ENCODE measurements around the gene BTN1A1.

The BTN1A1 gene

DNA sequence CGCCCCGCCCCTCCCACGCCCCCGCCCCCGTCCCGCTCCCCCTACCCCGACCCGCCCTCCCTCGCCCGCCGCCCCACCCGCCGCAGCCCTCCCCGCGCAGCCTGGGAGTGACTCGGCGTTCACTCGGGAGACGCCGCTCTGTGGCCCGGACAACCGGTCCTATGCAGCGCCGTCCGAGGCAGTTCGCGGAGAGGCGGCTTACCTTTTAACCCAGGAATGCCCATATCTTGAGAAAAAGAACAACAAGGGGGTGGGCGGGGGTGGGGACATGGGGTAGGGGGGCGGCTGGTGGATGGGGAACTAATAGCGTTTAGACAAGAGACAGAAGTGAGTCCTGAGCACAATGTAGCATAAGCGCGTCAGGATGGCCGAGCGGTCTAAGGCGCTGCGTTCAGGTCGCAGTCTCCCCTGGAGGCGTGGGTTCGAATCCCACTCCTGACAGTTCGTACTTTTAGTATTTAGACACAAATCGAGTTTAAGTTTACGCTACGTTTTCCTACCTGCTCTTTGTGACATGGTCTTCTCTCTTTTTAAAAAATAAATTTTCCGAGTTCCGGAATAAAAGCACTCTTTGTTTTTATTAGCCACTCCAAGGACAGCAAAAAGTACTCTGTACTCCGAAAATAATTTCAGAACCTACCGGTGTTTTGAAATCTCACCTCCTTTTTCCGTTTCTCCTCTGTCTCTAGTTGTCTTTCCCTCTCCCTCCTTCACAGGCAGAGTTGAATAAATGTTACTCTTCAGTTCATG is 20.9 kb downstream of the BTN1A1 start (continued):
- TF ChIP-seq ZNF558 (tag by site-specific recombination; IDR thresholded peaks at IDR 0.05), result 0 out of 2 replicates have a peak, but pooled peaks have one; percentile 26
- TF ChIP-seq KLF8 (tag by site-specific recombination; IDR thresholded peaks at IDR 0.05), result peak; percentile 71
- TF ChIP-seq ZNF404 (tag by site-specific recombination; IDR thresholded peaks at IDR 0.05), result no peak
- TF ChIP-seq, protein P1, sequence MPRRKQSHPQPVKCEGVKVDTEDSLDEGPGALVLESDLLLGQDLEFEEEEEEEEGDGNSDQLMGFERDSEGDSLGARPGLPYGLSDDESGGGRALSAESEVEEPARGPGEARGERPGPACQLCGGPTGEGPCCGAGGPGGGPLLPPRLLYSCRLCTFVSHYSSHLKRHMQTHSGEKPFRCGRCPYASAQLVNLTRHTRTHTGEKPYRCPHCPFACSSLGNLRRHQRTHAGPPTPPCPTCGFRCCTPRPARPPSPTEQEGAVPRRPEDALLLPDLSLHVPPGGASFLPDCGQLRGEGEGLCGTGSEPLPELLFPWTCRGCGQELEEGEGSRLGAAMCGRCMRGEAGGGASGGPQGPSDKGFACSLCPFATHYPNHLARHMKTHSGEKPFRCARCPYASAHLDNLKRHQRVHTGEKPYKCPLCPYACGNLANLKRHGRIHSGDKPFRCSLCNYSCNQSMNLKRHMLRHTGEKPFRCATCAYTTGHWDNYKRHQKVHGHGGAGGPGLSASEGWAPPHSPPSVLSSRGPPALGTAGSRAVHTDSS (tag by site-specific recombination; IDR thresholded peaks at IDR 0.05), result 0 out of 2 replicates have a peak, but pooled peaks have one; percentile 30
- 0 out of 2 replicates have a peak, but pooled peaks have one; percentile 13 for TF ChIP-seq ZNF843 (tag by site-specific recombination; IDR thresholded peaks at IDR 0.05)
- TF ChIP-seq, protein P2, sequence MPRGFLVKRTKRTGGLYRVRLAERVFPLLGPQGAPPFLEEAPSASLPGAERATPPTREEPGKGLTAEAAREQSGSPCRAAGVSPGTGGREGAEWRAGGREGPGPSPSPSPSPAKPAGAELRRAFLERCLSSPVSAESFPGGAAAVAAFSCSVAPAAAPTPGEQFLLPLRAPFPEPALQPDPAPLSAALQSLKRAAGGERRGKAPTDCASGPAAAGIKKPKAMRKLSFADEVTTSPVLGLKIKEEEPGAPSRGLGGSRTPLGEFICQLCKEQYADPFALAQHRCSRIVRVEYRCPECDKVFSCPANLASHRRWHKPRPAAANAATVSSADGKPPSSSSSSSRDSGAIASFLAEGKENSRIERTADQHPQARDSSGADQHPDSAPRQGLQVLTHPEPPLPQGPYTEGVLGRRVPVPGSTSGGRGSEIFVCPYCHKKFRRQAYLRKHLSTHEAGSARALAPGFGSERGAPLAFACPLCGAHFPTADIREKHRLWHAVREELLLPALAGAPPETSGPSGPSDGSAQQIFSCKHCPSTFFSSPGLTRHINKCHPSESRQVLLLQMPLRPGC (tag by site-specific recombination; IDR thresholded peaks at IDR 0.05), result 0 out of 2 replicates have a peak, but pooled peaks have one; percentile 50
- TF ChIP-seq SCRT1 (tag by site-specific recombination; IDR thresholded peaks at IDR 0.05; ENCODE audit: borderline replicate concordance), result no peak
- 0 out of 2 replicates have a peak, but pooled peaks have one; percentile 47 for TF ChIP-seq ZBTB7A (tag by site-specific recombination; IDR thresholded peaks at IDR 0.05; ENCODE audit: low read depth)
- TF ChIP-seq ZNF324 (tag by site-specific recombination; IDR thresholded peaks at IDR 0.05), result 0 out of 2 replicates have a peak, but pooled peaks have one; percentile 39
- TF ChIP-seq ZNF549 (tag by site-specific recombination; IDR thresholded peaks at IDR 0.05), result no peak
- TF ChIP-seq ZNF560 (tag by site-specific recombination; IDR thresholded peaks at IDR 0.05; ENCODE audit: borderline replicate concordance), result no peak
- TF ChIP-seq, protein P3, sequence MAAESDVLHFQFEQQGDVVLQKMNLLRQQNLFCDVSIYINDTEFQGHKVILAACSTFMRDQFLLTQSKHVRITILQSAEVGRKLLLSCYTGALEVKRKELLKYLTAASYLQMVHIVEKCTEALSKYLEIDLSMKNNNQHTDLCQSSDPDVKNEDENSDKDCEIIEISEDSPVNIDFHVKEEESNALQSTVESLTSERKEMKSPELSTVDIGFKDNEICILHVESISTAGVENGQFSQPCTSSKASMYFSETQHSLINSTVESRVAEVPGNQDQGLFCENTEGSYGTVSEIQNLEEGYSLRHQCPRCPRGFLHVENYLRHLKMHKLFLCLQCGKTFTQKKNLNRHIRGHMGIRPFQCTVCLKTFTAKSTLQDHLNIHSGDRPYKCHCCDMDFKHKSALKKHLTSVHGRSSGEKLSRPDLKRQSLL (tag by site-specific recombination; IDR thresholded peaks at IDR 0.05), result peak; percentile 43; the same call in 1 of the 2 replicates
- TF ChIP-seq, protein P4, sequence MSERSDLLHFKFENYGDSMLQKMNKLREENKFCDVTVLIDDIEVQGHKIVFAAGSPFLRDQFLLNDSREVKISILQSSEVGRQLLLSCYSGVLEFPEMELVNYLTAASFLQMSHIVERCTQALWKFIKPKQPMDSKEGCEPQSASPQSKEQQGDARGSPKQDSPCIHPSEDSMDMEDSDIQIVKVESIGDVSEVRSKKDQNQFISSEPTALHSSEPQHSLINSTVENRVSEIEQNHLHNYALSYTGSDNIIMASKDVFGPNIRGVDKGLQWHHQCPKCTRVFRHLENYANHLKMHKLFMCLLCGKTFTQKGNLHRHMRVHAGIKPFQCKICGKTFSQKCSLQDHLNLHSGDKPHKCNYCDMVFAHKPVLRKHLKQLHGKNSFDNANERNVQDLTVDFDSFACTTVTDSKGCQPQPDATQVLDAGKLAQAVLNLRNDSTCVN (tag by site-specific recombination; optimal IDR thresholded peaks at IDR 0.05), result no peak
- TF ChIP-seq WT1 (tag by site-specific recombination; IDR thresholded peaks at IDR 0.05), result 0 out of 2 replicates have a peak, but pooled peaks have one; percentile 18
- no peak for TF ChIP-seq ZNF514 (tag by site-specific recombination; IDR thresholded peaks at IDR 0.05)
- TF ChIP-seq ZNF112 (tag by site-specific recombination; IDR thresholded peaks at IDR 0.05), result no peak
- TF ChIP-seq ZIC2 (tag by site-specific recombination; IDR thresholded peaks at IDR 0.05), result no peak
- TF ChIP-seq, protein P5, sequence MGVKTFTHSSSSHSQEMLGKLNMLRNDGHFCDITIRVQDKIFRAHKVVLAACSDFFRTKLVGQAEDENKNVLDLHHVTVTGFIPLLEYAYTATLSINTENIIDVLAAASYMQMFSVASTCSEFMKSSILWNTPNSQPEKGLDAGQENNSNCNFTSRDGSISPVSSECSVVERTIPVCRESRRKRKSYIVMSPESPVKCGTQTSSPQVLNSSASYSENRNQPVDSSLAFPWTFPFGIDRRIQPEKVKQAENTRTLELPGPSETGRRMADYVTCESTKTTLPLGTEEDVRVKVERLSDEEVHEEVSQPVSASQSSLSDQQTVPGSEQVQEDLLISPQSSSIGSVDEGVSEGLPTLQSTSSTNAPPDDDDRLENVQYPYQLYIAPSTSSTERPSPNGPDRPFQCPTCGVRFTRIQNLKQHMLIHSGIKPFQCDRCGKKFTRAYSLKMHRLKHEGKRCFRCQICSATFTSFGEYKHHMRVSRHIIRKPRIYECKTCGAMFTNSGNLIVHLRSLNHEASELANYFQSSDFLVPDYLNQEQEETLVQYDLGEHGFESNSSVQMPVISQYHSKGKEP (tag by site-specific recombination; IDR thresholded peaks at IDR 0.05), result 0 out of 2 replicates have a peak, but pooled peaks have one; percentile 35
- peak; percentile 94; the same call in 1 of the 2 replicates for TF ChIP-seq ZNF391 (tag by site-specific recombination; IDR thresholded peaks at IDR 0.05; ENCODE audit: borderline replicate concordance, low read depth)
- TF ChIP-seq ZNF76 (tag by site-specific recombination; IDR thresholded peaks at IDR 0.05; ENCODE audit: borderline replicate concordance, low read depth), result 0 out of 2 replicates have a peak, but pooled peaks have one; percentile 11
- TF ChIP-seq, protein P6, sequence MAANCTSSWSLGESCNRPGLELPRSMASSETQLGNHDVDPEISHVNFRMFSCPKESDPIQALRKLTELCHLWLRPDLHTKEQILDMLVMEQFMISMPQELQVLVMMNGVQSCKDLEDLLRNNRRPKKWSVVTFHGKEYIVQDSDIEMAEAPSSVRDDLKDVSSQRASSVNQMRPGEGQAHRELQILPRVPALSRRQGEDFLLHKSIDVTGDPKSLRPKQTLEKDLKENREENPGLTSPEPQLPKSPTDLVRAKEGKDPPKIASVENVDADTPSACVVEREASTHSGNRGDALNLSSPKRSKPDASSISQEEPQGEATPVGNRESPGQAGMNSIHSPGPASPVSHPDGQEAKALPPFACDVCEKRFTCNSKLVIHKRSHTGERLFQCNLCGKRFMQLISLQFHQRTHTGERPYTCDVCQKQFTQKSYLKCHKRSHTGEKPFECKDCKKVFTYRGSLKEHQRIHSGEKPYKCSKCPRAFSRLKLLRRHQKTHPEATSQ (tag by site-specific recombination; IDR thresholded peaks at IDR 0.05), result no peak
- TF ChIP-seq, protein P7, sequence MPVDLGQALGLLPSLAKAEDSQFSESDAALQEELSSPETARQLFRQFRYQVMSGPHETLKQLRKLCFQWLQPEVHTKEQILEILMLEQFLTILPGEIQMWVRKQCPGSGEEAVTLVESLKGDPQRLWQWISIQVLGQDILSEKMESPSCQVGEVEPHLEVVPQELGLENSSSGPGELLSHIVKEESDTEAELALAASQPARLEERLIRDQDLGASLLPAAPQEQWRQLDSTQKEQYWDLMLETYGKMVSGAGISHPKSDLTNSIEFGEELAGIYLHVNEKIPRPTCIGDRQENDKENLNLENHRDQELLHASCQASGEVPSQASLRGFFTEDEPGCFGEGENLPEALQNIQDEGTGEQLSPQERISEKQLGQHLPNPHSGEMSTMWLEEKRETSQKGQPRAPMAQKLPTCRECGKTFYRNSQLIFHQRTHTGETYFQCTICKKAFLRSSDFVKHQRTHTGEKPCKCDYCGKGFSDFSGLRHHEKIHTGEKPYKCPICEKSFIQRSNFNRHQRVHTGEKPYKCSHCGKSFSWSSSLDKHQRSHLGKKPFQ (tag by site-specific recombination; IDR thresholded peaks at IDR 0.05), result no peak
- 0 out of 2 replicates have a peak, but pooled peaks have one; percentile 13 for TF ChIP-seq REPIN1 (tag by site-specific recombination; IDR thresholded peaks at IDR 0.05; ENCODE audit: low read depth)
- peak; percentile 35; the same call in 1 of the 2 replicates for TF ChIP-seq ZSCAN30 (tag by site-specific recombination; IDR thresholded peaks at IDR 0.05)
- TF ChIP-seq ZBTB1 (tag by site-specific recombination; IDR thresholded peaks at IDR 0.05), result no peak
- no peak for TF ChIP-seq KLF16 (tag by site-specific recombination; IDR thresholded peaks at IDR 0.05)
- TF ChIP-seq ZNF626 (tag by site-specific recombination; IDR thresholded peaks at IDR 0.05), result no peak
- no peak for TF ChIP-seq ZNF747 (tag by site-specific recombination; IDR thresholded peaks at IDR 0.05)
- TF ChIP-seq KLF10 (tag by site-specific recombination; IDR thresholded peaks at IDR 0.05), result peak; percentile 83
